GM19324 (cell line): Measurements from ENCODE around the gene CRTAC1.

Source experiments
- ATAC-seq: cut with Tn5 transposase; IDR thresholded peaks from one replicate; pipeline ENCODE4 v1.9.1; 2021; ENCODE audit warnings: mild to moderate bottlenecking, moderate library complexity; ENCODE audit not compliant: unreplicated experiment, low FRiP score

The CRTAC1 gene

DNA sequence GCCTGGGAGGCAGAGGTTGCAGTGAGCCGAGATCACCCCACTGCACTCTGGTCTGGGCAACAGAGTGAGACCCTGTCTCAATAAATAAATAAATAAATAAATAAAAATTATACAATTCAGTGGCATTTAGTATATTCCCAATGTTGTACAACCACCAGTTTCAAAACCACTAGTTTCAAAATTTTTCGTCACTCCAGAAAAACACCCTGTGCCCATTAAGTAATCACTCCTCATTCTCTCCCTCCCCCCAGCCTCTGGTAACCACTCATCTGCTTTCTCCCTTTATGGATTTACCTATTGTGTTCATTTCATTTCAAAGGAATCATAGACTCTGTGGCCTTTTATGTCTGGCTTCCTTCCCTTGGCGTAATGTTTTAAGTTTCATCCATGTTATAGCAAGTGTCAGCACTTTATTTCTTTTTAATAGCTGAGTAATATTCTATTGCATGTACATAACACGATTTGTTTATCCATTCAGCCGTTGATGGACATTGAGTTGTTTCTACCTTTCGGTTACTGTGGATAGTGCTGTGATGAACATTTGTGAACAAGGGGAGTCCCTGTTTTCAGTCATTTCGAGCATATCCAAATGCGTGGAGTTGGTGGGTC is 210.2 kb downstream of the CRTAC1 start:
- no peak for ATAC-seq

DNA sequence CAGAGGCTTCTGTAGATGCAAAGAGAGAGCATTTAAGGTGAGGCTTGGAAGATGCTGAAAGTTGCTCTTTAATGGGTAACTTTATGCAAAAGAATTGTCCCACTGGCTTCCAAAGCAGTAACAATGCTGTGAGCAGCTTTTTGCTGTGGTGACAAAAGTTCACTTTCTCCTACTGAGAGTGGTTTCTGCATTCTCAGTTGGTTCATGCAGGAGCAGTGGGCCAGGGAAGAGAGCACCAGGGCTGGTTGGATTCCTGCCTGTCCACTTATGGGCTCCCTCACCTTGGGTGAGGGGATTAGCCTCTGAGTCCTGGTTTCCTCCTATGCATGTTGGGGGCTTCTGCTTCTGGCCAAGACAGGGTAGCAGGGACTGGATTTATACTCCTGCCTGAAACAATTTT is 211.8 kb downstream of the CRTAC1 start:
- no peak for ATAC-seq

DNA sequence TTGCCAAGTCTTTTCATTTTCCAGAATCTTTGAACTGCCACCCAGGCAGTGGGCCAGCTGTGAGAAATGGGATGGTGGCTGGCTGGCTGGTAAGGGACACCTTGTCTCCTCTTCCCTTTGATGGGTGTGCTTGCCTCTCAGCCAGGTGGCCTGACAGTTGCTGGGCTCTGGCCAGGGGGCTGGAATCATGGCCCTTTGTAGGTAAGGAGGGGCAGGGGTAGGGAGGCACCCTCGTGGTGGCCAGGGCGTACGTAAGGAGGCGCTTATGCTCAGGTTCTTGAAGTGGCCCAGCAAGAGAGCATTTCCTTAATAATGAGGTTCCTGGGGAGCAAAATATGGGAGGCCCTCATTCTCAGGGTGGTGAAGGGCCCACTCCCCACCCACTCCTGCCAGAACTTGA is 213.8 kb downstream of the CRTAC1 start:
- no peak for ATAC-seq
